Stimulated activated CD8-positive, alpha-beta memory T cell treated with anti-CD3 and anti-CD28 coated beads, Interleukin-15, amount 100 ng/mL, for 24 hours (primary cell): ENCODE data around the gene DLG2.
"Not testable (repeated sequence)": the region's sequence is repeated elsewhere in the genome, so short reads cannot be mapped to it uniquely, and the experiment has no call there.

Experiments used
- DNase-seq: peaks from one replicate; pipeline ENCODE4 v3.0.0-alpha.2; 2020; ENCODE audit warnings: low read depth

The DLG2 gene

DNA sequence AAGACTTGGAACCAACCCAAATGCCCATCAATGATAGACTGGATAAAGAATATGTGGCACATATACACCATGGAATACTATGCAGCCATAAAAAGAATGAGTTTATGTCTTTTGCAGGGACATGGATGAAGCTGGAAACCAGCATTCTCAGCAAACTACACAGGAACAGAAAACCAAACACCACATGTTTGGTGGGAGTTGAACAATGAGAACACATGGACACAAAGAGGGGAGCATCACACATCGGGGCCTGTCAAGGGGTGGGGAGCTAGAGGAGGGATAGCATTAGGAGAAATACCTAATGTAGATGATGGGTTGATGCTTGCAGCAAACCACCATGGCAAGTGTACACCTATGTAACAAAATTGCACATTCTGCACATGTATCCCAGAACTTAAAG lies 397.4 kb downstream of the DLG2 start:
- DNase-seq, result not testable (repeated sequence)

DNA sequence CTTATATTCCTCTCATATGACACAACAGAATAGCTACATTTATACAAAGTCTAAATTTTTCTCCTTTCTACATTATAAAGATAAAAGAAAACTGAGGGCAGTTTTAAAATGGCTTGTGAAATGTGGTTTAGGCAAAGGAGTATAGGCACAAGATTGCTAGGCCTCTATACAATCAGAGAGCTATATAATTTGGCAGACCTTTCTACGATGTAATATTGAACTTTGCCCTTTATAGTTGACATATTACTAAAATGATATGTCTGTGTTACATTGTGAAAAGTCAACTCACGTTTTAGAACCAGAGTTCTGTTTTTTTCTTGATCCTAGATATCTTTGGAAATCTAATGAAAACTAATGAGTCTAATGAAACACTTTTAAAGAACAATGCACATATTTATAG lies 430.2 kb downstream of the DLG2 start:
- no peak for DNase-seq

DNA sequence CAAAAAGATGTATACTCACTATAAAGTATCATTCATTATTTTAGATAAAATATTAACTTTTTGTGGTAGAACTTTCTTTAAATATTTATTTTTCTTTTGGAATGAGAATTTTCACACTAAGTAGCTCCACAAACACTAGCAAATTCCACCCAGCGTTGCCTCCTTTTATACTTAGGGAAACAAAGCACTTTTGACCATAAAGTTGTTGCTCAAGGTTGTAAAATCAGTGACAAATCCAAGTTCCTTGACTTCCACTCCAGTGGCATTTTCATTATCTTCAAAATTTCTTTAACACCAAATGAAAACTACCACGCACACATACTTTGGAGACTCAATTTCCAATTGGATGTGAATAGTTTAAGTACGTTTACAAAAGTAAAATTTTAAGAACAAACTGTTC lies 431.2 kb downstream of the DLG2 start:
- DNase-seq, result no peak

DNA sequence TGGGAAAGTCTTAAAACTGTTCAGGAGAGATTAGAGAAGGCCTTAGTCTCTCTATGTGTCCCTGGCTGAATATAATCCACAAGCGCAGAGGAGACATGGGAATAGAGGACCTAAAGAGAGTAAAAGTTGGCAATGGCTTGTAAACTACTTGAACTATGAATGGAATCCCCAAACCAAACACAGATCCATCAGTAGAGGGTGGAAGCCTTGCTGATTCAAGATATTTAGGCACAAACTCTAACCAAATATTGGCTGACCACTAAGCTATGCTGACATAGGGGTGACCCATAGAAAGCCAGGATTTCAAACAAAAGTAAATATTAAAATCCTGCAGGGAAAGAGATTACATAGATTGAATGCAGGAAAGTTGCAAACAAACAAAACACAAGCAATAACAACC lies 439.2 kb downstream of the DLG2 start:
- DNase-seq, result no peak

DNA sequence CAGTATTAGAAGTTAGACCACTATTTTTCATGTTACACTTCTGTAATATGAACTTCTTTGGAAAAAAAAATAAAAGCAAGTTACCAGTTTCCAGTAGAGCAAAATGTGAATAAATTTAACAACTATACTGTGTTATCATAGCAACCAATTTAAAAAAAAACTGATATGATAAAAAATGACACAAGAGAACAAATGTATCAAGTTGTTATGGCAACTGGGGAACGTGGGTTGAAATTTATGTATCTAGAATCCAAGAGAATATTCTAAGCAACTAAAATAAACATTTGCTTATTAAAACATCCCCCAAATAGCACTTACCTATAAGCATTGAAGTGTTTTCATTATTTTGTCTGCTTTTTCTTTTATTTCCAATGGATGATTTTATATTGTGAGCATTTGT lies 442.4 kb downstream of the DLG2 start:
- DNase-seq, result no peak

DNA sequence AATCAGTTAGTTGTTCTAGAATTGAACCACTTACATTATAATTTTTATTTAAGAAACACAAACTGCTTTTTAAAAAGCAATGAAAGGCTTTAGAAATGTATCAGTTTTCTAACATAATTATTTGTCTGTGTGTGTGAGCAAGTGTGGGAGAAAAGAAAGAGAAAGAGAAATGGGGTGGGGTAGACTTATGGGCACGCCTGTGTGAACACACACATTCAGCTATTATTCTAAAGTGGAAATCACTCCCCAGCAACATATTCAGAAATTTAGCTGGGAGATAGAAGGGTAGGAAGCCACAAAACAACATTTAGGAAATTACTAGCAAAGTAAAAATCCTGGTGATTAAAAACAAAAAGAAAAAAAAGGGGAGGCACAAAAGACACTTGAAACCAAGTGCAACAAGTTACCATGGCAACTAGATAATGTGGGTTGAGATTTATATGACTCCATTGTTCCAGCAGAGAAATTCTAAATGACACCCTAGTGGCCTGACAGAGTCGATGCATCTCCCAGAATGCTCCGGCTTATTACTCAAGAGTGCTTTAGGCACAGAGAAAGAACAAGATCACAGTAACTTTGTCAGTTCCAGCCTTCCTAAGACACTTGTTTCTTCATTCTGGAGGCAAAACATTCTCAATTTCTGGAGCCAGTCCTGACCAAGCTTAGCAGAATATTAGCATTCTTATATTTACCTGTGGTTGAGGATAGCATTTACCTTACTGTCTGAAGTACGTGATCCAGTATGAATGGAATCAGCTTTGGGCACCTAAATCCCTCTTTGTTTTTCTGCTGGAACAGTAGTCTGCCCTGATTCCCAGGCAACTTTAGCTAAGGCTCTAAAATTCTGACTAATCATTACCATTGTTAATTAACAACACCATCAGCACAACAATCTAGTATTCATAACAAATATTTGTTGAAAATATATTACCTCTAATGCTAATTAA lies 444.4 kb downstream of the DLG2 start:
- no peak for DNase-seq

DNA sequence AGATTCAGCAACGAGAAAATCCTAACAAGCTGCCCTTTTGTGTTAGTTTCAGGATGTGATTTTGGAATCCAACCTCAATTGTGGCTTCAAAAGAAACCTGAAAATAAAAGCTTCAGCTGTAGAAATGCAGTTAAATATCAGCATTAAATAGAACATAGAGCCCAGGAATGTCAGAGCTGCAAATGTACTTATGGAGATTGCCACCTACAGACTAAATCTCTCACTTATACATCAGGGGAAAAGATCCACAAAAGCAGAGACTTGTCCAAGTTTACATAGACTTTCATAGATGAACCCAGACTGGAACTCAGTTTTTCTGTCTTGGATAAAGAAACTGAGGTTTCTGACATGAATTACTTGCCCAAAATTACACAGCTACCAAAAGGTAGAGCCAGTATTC lies 446.6 kb downstream of the DLG2 start:
- no peak for DNase-seq

DNA sequence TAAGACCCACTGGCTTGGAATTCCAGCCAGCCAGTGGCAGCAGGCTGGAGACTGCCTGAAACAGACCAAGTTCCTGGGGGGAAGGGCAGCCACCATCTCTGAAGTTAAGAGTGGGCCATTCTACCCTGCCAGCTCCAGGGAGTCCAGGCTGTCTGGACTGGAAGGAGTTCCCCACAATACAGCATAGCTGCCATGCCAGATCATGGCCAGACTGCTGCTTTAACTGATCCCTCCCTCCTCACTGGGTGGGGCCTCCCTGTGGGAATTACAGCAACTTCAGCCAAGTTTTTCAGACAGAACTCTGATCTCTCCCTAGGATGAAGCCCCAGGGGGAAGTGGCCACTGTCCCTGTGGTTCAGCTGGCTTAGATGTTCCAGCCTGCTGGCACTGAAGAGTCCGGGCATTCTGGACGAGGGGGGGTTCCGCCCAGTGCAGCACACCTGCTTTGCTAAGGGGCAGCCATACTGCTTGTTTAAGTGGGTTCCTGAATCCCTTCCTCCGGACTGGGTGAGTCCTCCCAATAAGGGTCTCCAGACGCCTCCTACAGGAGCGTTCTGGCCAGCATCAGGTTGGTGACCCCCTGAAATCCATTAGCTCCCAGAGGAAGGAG lies 455.4 kb downstream of the DLG2 start:
- no peak for DNase-seq

DNA sequence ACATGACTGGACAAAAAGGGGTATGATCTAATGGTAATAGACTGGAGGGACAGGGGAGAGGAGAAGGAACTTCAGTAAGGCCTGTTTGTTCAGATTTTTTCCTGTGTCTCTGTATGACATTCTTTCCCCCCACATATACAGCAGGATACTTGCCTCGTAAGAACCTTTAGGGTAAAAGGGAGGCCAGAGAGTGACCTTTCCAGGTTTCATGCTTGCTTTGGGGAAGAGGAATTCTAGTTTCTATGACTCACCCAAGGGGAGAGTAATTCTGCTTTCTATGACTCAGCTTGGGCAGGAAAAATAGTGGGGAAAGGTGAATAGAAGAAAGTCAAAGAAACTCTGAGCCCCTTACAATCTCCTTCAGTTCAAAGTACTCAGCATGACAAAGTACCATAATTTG lies 457.0 kb downstream of the DLG2 start:
- DNase-seq, result no peak

DNA sequence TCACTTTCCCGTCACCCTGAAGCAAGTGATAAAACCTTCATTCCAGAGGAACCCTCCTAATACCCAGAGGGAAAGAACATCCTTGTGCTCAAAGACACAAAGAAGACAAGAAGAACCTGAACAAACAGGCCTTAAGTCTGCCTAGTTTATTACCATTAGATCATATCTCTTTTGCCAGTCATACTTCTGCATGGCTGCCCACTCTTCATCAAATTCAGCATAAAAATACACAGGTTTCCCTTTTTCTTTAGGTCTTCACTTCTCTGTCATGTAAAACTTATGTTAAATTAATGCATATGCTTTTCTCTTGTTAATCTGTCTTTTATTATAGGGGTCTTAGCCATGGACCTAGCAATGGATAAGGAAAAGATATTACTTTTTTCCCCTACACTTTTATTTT lies 459.7 kb downstream of the DLG2 start:
- no peak for DNase-seq

DNA sequence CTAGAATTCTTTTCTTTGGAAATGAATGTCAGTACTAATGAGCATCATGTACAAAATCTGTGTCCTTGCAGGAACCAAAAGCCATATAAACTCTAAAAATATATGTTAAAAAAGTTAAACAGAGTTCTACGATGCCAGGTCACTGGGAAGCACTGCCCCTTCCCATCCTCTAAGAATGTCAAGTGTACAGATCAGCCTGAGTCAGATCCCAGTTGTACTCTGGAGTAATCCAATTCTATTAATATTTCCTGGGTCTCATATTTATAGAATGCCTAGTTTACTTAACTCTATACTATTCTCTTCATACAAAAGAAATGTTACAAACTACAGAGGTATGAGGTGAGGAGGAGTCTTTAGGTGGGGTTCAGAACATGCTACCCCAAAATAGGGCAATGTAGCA lies 460.1 kb downstream of the DLG2 start:
- DNase-seq, result no peak

DNA sequence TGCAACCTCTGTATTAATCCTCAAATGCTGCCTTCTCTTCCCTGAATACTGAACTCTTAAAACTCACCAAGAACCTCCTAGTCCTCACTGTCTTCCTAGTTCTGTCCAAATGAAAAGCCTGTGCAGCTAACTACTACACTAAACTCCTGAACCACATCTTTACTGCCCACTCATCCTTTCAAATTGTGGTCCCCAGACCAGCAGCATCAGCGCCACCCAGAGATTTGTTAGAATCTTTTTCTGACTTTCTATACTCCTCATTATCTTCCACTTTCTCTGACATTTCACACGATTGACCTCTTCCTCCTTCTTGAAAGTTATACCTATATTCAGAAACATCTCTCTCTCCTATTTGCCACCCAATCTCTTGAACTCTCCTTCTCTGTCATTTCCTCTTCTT lies 461.3 kb downstream of the DLG2 start:
- DNase-seq, result no peak

DNA sequence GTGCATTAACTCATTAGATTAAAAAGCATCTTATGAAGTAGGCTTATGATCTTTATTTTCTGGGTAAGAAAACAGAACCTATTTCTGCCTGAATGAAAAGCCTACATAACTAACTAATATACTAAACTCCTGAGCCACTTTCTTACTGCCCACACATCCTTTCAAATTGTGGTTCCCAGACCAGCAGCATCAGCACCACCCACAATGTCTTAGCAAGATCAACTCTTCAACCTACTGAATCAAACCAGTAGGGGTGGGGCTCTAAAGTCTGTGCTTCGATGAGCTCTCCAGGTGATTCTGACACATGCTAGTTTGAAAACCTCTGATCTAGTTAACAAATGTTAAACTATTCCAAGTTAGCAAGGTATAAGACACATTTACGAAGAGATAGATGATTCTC lies 462.4 kb downstream of the DLG2 start:
- DNase-seq, result no peak

DNA sequence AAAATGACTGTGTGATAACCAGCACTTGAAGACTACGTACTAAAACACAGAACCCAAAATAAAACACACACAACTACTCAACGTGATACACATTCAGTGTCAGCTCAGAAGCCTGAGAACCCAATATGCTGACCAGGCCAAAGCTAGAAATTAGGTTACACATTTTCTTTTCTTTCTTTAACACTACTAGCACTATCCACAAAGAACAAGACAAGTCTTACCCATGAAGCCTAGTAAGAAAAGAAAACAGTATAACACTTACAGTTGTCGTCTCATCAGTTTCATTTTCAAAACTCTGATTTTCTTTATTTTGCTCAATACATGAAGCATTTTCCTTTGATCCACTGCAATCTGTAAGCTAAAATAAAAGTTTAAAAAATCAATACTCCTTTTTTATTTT lies 472.9 kb downstream of the DLG2 start:
- DNase-seq, result no peak

DNA sequence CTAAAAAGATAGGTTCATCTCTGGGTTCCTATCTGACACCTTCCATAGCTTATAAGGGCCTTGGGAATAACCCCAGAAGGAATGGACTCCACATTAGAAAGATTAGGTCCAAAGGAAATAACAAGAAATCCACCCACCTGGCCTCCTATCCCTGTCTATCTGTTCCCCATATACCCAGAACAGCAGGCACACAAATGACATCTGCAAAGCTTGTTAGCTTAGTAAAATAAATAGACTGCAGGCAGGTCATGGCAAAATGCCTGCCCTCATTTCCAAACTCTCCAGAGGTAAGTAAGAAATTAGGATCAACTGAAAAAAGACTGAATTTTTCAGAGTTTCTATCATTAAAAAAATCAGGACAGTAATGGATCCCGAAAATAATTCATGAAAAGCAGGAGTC lies 489.5 kb downstream of the DLG2 start:
- DNase-seq, result no peak

DNA sequence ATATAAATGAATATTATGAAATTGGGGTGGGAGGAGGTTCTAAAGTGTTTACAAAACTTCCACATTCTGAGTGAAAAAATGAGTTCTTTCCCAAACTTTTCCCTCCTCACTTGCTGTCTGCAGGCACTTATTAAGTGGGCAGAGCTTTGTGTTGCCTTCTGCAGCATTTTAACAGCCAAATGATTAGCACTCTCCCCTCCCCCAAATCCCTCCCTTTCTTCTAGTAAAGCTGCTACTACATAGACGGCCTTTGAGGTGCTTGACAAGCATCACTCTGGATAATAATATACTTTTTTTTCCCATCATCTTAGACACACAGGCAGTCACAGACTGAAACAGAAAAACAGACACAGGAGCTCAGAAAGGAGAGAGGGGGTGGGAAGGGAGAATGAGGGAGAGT lies 493.5 kb downstream of the DLG2 start:
- no peak for DNase-seq

DNA sequence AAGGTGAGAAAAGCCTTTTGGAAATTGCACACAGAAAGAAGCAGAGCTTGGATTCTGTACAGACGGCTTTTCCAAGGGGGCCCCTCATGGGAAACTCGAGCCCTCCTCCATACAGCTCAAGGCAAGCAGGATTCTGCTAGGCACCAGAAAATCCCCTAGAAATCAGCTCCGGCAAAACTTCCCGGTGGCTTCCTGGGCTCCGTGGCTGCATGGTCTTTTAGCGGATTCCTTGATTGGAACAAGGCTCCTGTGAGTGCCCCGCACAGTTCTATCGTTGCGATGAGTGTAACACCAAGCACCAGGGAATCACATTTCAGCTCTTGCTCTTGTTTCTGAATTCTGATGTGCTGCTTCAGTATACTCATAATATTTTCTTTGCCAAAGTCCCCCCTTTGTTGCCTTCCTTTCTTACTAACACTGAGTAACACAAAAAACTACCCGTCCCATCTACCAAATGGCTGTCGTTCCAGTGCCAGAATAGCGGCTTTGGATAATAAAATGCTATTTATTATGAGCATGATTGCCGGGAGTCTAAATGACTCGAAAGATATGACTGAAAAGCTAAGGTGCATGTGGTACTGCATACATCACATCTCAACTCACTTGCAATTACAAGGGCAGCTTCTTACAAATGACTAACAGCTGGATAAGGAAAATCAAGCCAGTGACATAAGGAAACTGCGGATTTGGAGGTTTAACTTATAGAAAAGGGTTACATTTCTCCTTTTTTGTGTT lies 494.1 kb downstream of the DLG2 start:
- DNase-seq, result no peak

DNA sequence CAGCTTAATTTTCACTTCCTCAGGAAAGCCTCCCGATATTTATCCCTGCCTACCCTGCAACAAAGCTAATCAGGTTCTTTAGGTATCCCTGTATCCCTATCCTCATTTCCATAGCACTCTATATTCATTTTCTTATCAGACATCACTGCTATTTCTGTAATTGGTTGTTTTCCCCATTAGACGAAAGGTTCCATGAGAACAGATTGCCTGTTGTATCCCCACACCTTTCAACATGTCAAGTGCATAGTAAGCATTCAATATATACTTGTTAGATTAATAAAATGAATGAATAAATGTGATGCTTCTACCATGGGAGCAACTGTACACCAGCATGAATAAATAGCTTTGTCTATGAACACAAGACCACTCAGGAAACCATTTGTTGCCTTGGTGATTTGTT lies 499.8 kb downstream of the DLG2 start:
- no peak for DNase-seq

DNA sequence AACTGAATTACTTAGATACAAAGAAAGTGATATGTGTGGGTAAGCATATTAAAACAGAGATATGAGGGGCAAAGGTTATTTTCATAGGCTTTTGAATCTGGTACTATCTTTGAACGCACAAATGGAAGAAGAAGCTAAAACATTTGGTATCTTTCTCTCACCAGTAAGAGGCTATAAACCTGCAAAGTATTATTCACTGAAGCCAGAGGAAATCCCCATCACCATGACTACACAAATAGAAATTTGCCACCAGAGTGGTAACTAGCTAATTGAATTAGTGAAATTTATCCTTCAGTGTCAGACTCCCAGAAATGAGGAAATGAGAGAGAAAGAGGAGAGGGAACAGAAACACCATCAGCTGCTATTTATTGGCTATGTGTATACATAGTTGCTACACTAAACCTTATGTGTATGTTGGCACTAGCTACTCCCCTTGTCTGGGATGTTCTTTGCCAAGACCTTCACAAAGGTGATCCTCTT lies 503.4 kb downstream of the DLG2 start:
- DNase-seq, result no peak

DNA sequence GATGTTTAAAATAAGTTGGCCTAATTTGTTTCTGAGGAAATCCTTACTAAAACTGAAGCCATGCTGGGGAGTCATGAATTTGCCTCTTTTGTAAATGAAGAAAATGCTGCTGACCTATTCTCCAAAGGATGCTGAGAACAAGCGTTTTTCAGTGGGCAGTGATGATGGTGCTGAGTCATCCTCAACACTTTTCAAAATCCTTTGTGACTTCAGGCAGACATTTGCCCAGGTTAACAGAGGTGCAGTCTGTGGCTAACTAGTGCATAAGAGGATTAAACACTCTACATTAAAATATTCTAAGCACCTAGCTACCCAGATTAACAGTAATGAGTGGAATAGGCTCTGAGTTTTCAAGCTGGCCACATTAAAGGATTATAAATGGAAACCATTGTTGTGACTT lies 509.0 kb downstream of the DLG2 start:
- DNase-seq, result no peak

DNA sequence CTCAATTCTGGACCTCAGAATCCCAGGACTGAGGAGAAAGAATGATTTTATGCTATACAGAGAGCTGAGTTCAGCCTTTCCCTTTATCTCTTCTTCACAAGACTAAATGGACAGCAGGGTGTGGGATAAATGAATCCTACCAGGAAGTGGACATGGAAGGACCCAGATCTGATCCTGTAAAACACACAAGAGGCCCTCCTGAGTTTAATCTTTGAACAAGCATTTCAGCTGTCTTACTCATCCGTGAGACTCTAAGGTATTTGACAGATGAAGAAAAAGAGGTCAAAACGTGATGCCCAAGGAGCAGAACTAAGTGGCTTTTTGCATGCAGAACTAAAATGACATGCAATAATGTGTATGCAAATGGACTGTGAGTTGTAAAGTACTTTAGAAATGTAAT lies 511.3 kb downstream of the DLG2 start:
- DNase-seq, result no peak

DNA sequence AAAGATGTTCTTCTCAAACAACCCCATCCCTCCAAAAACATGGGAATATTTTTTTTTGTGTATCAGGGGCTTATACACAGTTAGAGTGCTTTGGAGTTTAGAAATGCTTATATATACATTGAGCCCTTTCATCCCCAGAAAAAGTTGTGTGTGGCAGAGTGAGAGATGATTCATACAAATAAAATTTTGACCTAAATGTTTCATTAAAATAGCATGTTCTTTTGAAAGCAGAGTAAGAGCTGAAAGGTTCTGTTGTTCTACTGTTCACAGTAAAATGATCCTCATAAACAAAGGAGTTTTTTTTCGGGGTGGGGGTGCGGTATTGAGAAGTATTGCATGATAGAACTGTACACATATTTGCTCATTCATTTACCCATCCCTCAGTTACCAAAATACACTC lies 512.4 kb downstream of the DLG2 start:
- no peak for DNase-seq

DNA sequence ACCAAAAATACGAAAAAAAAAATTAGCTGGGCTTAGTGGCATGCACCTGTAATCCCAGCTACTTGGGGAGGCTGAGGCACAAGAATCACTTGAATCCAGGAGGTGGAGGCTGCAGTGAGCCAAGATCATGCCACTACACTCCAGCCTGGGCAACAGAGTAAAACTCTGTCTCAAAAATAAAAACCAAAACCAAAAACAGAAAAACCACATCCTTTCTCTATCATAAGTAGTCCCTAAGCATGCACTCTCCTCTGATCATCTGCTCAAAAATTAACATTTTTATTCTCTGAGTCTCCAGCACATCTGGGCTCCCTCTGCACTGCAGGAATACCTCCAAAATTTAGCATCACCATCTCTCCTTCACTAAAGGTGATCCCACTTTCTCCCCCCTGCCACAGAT lies 516.9 kb downstream of the DLG2 start:
- not testable (repeated sequence) for DNase-seq
